A673 (cell line): ENCODE data around the gene TBC1D9. TPM values are rescaled to one million over a fixed set of nuclear protein-coding genes. Genes with fewer than 3 reads are reported as not detected.

Experiments
- BruUV-seq: library from RNA; stranded (reverse); fragments of 400-500 nt; replicated peaks from 2 replicates; lab custom pipeline; 2021; lab: Mats Ljungman, UMichigan
- CTCF ChIA-PET: fragments of 300-600 bp; sonication (Branson Sonifier 250); formaldehyde crosslinking; loops from one replicate; lab custom pipeline; 2022; ENCODE audit warnings: antibody characterized with exemption; lab: Charles Lee
- POLR2A ChIA-PET: fragments of 300-600 bp; sonication (Branson Sonifier 250); formaldehyde crosslinking; loops from one replicate; lab custom pipeline; 2022; ENCODE audit warnings: antibody characterized with exemption; ENCODE audit not compliant: low non-redundant PET; lab: Charles Lee
- DNase-seq: peaks from one replicate; pipeline ENCODE4 v3.0.0-alpha.2; 2015; ENCODE audit warnings: low spot score
- H3K27ac ChIP-seq: fragments of 200-600 bp; sonication (generic); 2 replicates; pipeline ENCODE4 v1.5.1; 2016; ENCODE audit warnings: mixed run types, low read depth, mild to moderate bottlenecking, mixed read lengths, antibody characterized with exemption, low read length; ENCODE audit not compliant: poor library complexity, severe bottlenecking
- H3K27me3 ChIP-seq: fragments of 200-600 bp; sonication (generic); replicated peaks from 2 replicates; pipeline ENCODE4 v1.6.1; 2017; ENCODE audit warnings: mixed run types, low read depth, mild to moderate bottlenecking, mixed read lengths, antibody characterized with exemption, low read length; ENCODE audit not compliant: insufficient read depth, poor library complexity
- H3K36me3 ChIP-seq: fragments of 200-600 bp; sonication (generic); 2 replicates; pipeline ENCODE4 v1.6.1; 2016; ENCODE audit warnings: mixed run types, mild to moderate bottlenecking, mixed read lengths, antibody characterized with exemption, low read length; ENCODE audit not compliant: insufficient read depth, poor library complexity, severe bottlenecking
- H3K4me1 ChIP-seq: fragments of 200-600 bp; sonication (generic); 2 replicates; pipeline ENCODE4 v1.6.1; 2017; ENCODE audit warnings: mixed run types, mild to moderate bottlenecking, mixed read lengths, antibody characterized with exemption, low read length; ENCODE audit not compliant: insufficient read depth, poor library complexity, severe bottlenecking
- H3K4me3 ChIP-seq: fragments of 200-600 bp; sonication (generic); 2 replicates; pipeline ENCODE4 v1.5.1; 2016; ENCODE audit warnings: low read depth, mixed run types, mild to moderate bottlenecking, mixed read lengths, low read length; ENCODE audit not compliant: poor library complexity, severe bottlenecking
- H3K9me3 ChIP-seq: fragments of 200-600 bp; sonication (generic); 2 replicates; pipeline ENCODE4 v1.6.1; 2016; ENCODE audit warnings: mixed run types, low read depth, mild to moderate bottlenecking, mixed read lengths, antibody characterized with exemption, low read length; ENCODE audit not compliant: poor library complexity, severe bottlenecking
- CTCF ChIP-seq: fragments of 300-800, 200-600 bp; sonication (generic); conservative IDR thresholded peaks from 2 replicates; pipeline ENCODE4 v1.5.1; 2017; ENCODE audit warnings: low read depth, mild to moderate bottlenecking, antibody characterized with exemption, low read length, moderate library complexity, mixed read lengths
- EZH2 ChIP-seq: fragments of 200-600 bp; sonication (generic); IDR thresholded peaks from 2 replicates; pipeline ENCODE4 v1.6.1; 2017; ENCODE audit warnings: borderline replicate concordance, low read depth, mild to moderate bottlenecking, mixed read lengths, antibody characterized with exemption, low read length; ENCODE audit not compliant: poor library complexity, severe bottlenecking
- intact Hi-C: fragments of 100-400 bp; cut with micrococcal nuclease; formaldehyde crosslinking; loops from one replicate; pipeline ENCODE4 v1.10.0; 2022; ENCODE audit not compliant: unreplicated experiment
- total RNA-seq: library from RNA; stranded (reverse); gene quantifications from 2 replicates; pipeline ENCODE4 v1.2.3, GENCODE V29; 2021

The TBC1D9 gene
- total RNA-seq, 1 experiment from 2014 or later, result 22.4 TPM

DNA sequence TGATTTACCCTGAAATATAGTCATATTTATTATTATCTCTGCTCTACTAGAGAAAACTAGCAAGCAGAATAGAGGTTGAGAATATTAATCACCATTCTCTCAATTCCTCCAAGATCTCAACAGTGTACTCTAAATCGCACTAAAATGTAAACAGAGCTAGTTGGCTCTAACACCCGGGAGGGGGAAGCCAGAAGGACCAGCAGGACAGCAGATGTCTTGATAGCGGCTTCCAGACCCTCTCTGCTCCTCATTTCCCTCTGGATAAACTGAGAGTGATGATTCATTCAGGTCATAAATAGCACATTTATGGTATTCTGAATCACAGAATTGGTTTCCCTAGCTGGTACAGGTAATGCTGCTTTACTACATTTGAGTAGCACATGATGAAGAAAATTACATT lies 82.5 kb downstream of the TBC1D9 start:
- no TSS peak for BruUV-seq
- H3K9me3 ChIP-seq, result no peaks in the 10 kb centered on the region
- H3K27me3 ChIP-seq, result no peaks in the 10 kb centered on the region
- intact Hi-C loops, result no loop called here
- TF ChIP-seq CTCF, result no peak
- TF ChIP-seq EZH2, result no peak
- no peak overlapping the region for H3K4me3 ChIP-seq
- peaks cover 19% of the 10 kb centered on the region for H3K36me3 ChIP-seq
- ChIA-PET POLR2A (no interaction called here), CTCF (no interaction called here)
- no peak for DNase-seq
- H3K27ac ChIP-seq, result no peak overlapping the region
- no peaks in the 10 kb centered on the region for H3K4me1 ChIP-seq

DNA sequence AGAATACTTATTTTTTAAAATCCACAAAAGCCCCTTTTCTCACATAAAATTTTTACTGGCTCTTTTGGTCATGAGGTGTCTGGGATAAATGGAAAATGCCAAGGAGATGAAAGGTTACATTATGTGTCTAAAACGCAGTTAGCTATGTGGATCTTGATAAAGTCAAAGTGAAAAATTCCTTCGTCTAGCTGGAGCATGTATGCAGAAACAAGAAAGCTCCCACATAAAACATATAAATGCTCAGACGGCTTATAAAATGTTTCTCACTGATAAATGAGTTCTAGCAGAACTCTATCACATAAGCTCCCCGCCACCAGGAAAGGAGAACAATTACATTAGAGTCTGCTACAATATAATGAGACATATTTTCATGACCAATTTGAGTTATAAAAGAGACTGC lies 83.8 kb downstream of the TBC1D9 start:
- TF ChIP-seq EZH2 (no peak), CTCF (no peak)
- Histone ChIP-seq H3K36me3 (peaks cover 22% of the 10 kb centered on the region), H3K9me3 (no peaks in the 10 kb centered on the region), H3K27ac (no peak overlapping the region), H3K4me1 (no peaks in the 10 kb centered on the region), H3K4me3 (no peak overlapping the region), H3K27me3 (no peaks in the 10 kb centered on the region)
- BruUV-seq, result no TSS peak
- ChIA-PET CTCF (no interaction called here), POLR2A (no interaction called here)
- no peak for DNase-seq
- intact Hi-C loops, result no loop called here

GRCh38 chr4:140668111-140668510 lies 88.1 kb downstream of the TBC1D9 start:
- no peak overlapping the region for H3K4me3 ChIP-seq
- ChIA-PET POLR2A (interaction anchor here (0.5 kb wide), 1 partner anchor 203 kb away, joined by 4 read pairs; no protein-coding TSS in a partner anchor), CTCF (no interaction called here)
- H3K27me3 ChIP-seq, result no peaks in the 10 kb centered on the region
- DNase-seq, result no peak
- TF ChIP-seq CTCF, result no peak
- no peak for TF ChIP-seq EZH2
- no peaks in the 10 kb centered on the region for H3K4me1 ChIP-seq
- intact Hi-C loops, result no loop called here
- H3K36me3 ChIP-seq, result peaks cover 28% of the 10 kb centered on the region
- H3K9me3 ChIP-seq, result no peaks in the 10 kb centered on the region
- no TSS peak for BruUV-seq
- H3K27ac ChIP-seq, result no peak overlapping the region
